UCSD-AML1 (cell line): ENCODE results near the gene TNNT1.
A peak's percentile ranks its signal among the peaks of the same experiment; 100 is the strongest.

Experiments used
- DNase-seq: peaks from one replicate; lab custom pipeline; 2025; ENCODE audit not compliant: unreplicated experiment; lab: John Stamatoyannopoulos, UW

Gene TNNT1

DNA sequence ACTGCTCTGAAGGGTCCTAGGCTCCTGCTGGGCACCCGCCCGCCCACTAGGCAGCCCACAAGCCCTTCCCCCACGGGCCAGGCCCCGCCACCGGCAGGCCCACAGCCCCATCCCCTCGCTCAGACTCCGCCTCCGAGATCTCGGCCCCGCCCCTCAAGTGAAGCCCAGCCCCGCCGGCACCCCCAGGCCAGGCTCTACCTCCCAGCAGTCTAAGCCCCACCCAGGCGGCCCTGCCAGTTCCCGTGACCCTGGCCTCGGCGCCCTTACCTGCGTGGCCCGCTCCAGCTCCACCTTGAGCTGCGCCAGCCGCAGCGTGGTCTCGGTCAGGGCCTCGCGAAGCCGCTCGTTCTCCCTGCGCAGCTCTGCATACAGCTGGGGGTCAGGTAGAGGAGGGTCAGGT, 57.1 kb downstream of the TNNT1 start:
- DNase-seq = no peak

DNA sequence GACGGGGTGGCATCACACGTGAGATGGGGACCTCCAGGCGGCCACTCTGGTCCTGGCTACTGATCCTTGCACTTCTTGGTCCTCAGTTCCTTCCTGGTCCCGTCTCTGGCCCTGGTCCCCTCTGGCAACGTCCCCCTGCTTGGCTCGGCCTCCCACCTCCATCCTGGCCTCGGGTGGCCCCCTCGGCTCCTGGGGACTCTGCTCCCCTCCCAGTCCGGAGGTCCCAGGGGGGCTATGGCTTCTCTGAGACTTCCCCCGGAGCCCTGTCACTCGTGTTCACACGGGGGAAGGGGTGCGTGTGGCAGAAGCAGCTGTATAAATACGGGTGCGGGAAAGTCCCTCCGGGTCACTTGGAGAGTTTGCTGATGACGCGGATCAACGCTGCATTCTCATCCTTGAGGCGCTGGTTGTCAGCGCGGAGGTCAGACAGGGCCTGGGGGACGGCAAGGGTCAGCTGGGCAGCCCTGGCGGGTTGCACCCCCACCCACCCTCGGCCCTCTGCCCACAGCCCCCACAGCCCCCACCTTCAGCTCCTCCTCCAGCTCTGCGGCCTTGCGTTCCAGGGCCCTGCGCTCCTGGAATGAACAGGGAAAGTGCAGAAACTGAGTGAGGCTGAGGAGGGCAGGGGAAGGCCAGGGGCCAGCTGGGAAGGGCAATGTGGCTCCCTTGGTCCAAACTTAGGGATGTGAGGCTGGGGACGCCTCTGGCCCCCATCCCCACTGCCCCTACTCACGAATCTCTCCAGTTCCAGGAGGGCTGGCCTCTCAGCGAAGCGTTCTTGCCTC, 57.7 kb downstream of the TNNT1 start:
- no peak for DNase-seq

DNA sequence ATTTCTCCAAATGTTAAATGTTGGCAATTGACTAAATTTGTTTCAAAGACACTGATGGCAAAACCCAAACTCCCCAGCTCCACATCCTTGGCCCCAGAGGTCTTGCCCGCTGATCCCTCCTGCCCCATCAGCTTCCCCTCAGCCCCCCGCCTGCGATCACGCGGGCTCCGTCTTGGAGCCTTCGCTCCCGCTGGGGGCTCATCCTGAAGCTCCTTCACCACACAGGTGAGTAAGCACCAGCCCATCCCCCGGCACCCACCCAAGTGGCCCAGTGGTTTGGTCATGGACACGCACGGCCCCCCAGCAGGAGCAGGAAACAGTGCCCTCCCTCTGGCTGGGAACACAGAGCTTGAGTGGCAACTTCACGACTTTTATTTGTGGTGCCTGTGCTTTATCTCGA, 58.4 kb downstream of the TNNT1 start:
- no peak for DNase-seq

DNA sequence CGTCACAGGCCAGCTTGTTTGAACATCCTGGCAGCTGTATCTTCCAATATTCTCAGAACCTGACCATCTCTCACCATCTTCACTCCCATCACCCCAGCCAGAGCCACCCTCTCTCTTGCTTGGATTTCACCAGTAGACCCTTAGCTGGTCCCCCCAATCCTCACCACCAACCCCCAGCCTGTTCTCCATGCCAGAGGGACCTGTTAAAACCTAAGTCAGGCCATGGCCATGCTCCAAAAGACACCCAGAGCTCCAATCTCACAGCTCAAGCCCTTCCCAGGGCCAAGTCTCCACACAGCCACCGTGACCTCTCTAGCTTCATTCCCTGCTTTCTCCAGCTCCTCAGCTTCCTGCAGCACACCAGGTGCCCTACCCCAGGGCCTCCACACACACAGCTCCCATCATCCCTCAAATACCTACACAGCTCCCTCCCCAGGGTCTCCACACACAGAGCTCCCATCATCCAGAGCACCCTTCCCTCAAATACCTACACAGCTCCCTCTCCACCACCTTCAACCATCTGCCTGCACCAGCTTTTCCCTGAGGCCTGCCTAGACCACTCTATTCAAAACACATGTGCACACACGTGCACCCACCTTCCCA, 59.6 kb downstream of the TNNT1 start:
- no peak for DNase-seq

DNA sequence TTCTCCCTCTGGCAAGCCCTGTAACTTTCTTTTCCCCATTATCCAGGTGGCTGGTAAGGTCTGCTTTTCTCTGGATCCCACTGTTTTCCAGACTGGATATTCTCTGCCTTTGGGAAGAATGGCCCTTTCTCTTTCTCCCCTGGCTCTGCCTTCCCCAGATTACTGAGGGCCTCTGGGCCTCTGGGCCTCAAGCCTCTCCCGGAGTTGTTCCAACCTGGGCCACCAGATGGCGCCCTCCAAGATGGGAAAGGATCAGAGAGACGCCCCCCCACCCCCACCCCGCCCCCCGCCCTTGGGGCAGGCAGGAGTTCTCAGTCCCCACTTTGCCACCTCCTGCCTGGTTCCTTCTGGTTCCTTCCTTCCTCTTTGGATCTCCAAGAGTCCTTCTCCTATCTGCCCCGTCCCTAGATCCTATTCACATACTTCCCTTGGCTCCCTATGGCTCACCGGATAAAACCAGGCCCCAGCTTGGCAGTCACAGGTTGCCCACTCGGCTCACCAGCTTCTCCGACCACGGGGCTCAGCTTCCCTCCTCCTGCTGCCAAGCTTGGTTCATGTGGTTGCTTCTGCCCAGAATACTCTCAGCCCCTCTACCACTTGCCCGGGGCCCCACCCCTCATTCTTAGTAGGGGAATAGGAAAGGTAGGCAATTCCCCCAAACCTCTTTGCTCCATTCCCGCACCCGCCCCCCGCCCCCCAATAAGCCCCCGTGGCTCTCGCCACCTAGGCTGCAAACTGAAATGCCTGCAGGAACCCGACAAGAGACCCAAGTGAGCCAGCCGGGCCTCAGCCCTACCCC, 60.3 kb downstream of the TNNT1 start:
- DNase-seq = peak; percentile 85

DNA sequence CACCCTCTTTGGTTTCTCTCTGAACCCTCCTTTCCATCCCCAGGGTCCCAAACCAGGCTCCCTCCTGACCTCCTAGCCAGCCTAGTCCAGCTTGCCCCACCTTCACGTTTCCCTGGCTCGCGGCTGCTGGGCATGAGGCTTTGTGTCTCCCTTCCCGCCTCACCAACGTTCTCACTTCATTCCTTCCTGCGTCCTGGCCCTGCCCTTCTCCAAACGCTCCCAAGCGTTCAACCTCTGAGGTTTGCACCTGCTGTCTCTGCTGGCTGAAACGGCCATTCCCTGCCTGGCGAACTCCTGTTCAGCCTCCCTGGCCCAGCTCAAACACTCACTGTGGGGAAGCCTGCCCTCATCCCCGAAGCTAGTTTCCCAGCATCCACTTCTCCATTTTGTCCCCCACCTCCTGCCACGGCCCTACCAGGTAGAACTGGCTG, 61.0 kb downstream of the TNNT1 start:
- DNase-seq = no peak

DNA sequence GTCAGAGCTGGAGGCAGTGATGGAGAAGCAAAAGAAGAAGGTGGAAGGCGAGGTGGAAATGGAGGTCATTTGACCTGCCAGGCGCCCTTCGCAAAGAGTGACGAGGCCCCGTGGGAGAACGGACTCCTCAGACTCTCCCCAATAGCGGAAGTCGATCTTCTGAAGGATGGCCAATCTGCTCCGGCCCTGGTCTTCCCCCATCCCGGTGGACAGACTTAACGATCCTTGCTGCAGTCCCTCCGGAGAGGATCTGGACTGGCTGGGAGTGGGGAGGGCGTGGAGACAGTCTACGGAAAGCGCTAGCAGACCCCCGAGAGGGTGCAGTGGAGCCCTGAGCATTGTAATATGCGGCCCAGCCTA, 61.5 kb downstream of the TNNT1 start:
- no peak for DNase-seq

DNA sequence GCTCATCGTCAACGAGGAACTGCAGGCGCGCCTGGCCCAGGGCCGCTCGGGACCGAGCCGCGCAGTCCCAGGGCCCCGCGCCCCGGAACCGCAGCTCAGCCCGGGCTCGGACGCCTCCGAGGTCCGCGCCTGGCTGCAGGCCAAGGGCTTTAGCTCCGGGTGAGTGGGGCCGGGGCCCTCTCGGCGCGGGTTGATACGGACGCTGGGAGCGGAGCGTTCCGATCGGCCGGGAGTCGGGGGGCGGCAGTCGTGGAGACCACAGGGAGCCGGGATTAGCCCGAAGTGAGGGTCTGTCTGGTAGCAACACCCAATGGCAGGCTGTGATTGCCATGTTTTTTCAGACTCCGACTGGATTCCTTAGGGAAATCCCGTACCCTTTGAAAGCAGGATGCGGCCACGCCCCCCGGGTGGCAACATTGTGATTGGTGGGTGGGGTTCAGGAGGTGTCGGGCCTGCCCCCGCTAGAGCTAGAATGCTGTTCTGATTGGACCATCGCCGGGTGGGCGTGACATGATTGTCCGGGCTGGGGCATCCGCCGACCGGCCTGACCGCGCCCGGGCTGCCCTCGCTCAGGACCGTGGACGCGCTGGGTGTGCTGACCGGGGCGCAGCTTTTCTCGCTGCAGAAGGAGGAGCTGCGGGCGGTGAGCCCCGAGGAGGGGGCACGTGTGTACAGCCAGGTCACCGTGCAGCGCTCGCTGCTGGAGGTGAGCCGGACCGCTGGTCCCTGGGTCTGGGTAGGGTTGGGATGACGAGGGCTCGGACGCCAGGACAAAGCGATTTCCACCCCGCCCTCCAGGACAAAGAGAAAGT, 62.1 kb downstream of the TNNT1 start:
- no peak for DNase-seq

DNA sequence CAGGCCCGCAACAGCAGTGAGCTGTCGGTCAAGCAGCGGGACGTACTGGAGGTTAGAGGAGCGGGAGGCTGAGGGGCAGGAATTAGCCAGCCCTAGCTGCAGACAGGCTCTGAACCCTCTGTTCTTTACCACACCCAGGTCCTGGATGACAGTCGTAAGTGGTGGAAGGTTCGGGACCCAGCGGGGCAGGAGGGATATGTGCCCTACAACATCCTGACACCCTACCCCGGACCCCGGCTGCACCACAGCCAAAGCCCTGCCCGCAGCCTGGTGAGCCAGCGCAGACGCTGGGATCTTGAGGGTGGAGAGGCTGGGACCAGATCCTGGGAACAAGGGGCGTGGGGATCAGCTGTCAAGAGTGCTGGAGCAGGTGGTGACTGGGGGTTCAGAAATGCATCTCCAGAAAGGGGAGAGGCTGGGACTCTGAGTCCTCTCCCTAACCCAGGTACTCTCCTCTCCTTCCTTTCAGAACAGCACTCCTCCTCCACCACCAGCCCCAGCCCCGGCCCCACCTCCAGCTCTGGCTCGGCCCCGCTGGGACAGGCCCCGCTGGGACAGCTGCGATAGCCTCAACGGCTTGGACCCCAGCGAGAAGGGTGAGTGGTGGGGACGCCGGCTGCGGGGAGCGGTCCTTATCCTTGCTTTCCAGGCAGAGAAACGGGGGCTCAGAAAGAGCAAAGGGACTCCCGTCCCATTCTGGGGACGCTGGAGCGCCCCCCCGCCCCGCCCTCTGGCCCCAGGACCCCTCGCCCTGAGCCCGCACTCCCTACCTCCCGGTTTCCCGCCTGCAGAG, 62.9 kb downstream of the TNNT1 start:
- no peak for DNase-seq

DNA sequence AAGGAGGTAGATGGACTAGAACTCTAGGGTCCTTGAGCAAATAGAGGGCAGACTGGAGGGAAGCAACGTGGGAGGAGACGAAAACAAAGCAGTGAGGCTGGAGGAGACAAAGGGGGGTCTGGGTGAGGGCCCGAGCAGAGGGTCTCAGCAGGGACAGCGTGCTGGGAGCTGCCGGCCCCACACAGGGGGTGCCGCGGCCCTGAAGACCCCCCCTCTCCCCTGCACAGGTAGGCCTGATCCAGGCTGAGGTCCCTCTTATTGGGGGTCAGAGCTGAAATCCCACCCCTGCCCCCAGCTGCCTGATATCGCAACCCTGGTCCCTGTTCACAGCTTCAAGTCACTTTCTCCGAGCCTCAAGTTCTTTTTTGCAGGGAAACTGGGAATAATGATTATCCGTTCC, 64.6 kb downstream of the TNNT1 start:
- no peak for DNase-seq

DNA sequence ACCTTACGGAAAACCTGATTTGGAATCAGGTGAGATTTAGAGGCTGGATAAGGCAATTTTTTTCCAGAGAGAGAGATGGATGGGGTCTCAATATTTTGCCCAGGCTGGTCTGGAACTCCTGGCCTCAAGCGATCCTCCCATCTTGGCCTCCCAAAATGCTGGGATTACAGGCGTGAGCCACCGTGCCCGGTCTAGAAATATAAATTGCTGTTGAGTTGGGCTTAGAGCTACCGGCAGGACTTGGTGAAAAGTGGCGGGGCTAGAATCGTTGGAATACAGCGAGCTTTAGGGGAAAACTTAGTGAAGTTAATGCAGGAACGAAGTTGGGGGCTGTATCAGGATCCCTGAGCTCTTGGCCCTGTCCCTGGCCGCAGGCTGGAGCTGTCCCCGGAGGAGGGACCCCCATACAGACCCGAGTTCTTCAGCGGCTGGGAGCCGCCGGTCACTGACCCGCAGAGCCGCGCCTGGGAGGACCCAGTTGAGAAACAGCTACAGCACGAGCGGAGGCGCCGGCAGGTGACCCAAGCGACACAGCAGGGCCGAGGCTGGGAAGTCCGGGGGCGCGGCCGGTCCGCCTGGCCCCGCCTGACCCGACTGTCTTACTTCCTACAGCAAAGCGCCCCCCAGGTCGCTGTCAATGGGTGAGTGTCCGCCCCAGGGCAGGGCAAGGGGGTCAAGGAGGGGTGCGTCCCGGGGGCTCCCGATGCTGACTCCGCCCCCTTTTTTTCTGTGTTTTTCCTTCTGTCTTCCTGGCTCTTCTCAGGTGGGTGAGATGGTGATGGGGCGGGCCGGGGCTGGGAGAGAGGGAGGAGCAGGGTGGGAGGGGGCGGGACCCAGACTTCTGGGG, 65.8 kb downstream of the TNNT1 start:
- DNase-seq = no peak
